Heart right ventricle (tissue), 16 donors: Measurements from ENCODE around the gene ATF4. TPM values are rescaled to one million over a fixed set of nuclear protein-coding genes. Genes with fewer than 3 reads are reported as not detected.

ENCODE experiments used
- ATAC-seq, 8 donors: fragments of 200-7000 bp; cut with Tn5 transposase; one replicate each; pipeline ENCODE4 v1.9.1; 2020; ENCODE audit warnings: mild to moderate bottlenecking in 8 of 8, moderate library complexity in 8 of 8, moderate number of reproducible peaks in 1 of 8
- DNase-seq, 2 donors: peaks; one replicate each; pipeline ENCODE4 v3.0.0-alpha.2; 2020
- H3K27ac ChIP-seq, 10 donors: fragments of 200-600 bp; sonication (generic) in 2 of 10; one replicate each; pipeline versions ENCODE4 v1.5.0 to v1.8.0; 2020 to 2022; ENCODE audit warnings: mild to moderate bottlenecking in 3 of 10
- H3K27me3 ChIP-seq, 7 donors: fragments of 200-600 bp; one replicate each; pipeline ENCODE4 v1.8.0; 2021 to 2022; ENCODE audit warnings: mild to moderate bottlenecking in 2 of 7
- H3K36me3 ChIP-seq, 9 donors: fragments of 200-600 bp; sonication (generic) in 1 of 9; one replicate each; pipeline versions ENCODE4 v1.5.0 to v1.8.0; 2020 to 2022; ENCODE audit warnings: mild to moderate bottlenecking in 2 of 9
- H3K4me1 ChIP-seq, 9 donors: fragments of 200-600 bp; sonication (generic) in 1 of 9; one replicate each; pipeline versions ENCODE4 v1.5.0 to v1.8.0; 2020 to 2022; ENCODE audit warnings: mild to moderate bottlenecking in 4 of 9
- H3K4me3 ChIP-seq, 10 donors: fragments of 200-600 bp; sonication (generic) in 2 of 10; one replicate each; pipeline versions ENCODE4 v1.5.0 to v1.8.0; 2020 to 2022; ENCODE audit warnings: mild to moderate bottlenecking in 7 of 10, moderate library complexity in 2 of 10
- H3K9me3 ChIP-seq, 11 donors: fragments of 200-600 bp in 10 of 11; sonication (generic) in 2 of 11; one replicate each; pipeline versions ENCODE4 v1.5.0 to v1.8.0; 2013 to 2022; ENCODE audit warnings: mild to moderate bottlenecking in 2 of 11, control low read depth in 1 of 11, moderate library complexity in 1 of 11
- WGBS, 2 donors: extraction: QIAGEN DNeasy Blood & Tissue Kit; methylation state at CpG; one replicate each; pipeline ENCODE4 v1.1.7; 2013; ENCODE audit warnings: inconsistent platforms in 1 of 2; 5-methylcytosine and 5-hydroxymethylcytosine counted together
- intact Hi-C, 10 donors: fragments of 100-400 bp; cut with DNase I; formaldehyde crosslinking; loops; one replicate each; pipeline versions ENCODE4 v1.11.1 to v1.14.2; 2022
- polyA plus RNA-seq, 2 donors: library from polyadenylated mRNA; stranded (reverse); fragments of 200-250 nt; gene quantifications; one replicate each; pipeline ENCODE4 v1.2.3, GENCODE V29; 2013
- total RNA-seq, 10 donors: library from RNA; stranded (reverse); fragmentation: NEBNext Ultra II Directional in 3 of 10; extraction: Animal tissue kit (Norgen Biotek cat#: 25700) in 3 of 10; gene quantifications; one replicate each; pipeline versions ENCODE4 v1.2.1 to v1.2.4, GENCODE V29; 2021 to 2023
- TF ChIP-seq, protein P1 (sequence below), 9 donors: fragments of 200-600 bp; sonication (generic) in 2 of 9; IDR thresholded peaks; one replicate each; pipeline versions ENCODE4 v1.5.0 to v1.8.0; 2021 to 2022; ENCODE audit warnings: antibody characterized with exemption in 9 of 9, mild to moderate bottlenecking in 5 of 9, moderate library complexity in 1 of 9
- donor health status: Arrhythmogenic right ventricular cardiomyopathy.
- donor health status: ischemic (EF 13 %, LVEDD 7.1; RV severe dilation, severe dysfunction).
- donor health status: healthy with polysubstance abuse.
- donor health status: DM: no; HTN: yes; CAD: no.
- donor health status: DM: no; HTN: no; CAD: no.
- donor health status: ischemic (EF 25% LVEDD 6.9; RV normal size, moderate dysfunction).
- donor health status: ischemic (EF 25% LVEDD 5.7; RV mildly dilated, moderate dysfunction).
- donor health status: healthy.
- donor health status: DM: yes; HTN: yes; CAD: no.
- donor health status: Ischemic cardiomyopathy.
- donor health status: ischemic (EF 35%, LVEDD 5.7; RV mildly dilated, moderate dysfunction).
- donor health status: nonischemic (EF 11% LVEDD 7.7; RV severe dilation, severe dysfunction).
- donor health status: DM: yes; HTN: yes; CAD: no.
- donor health status: PGD.
- donor health status: ischemic (EF 29% LVEDD 5.4; RV normal size, mild dysfunction).
- donor health status: nonischemic (EF 23%, LVEDD 6.1; RV moderate dilation, normal function).

Gene ATF4
- total and polyA plus RNA-seq, 12 donors: 95.2 to 637 (median 161) TPM

DNA sequence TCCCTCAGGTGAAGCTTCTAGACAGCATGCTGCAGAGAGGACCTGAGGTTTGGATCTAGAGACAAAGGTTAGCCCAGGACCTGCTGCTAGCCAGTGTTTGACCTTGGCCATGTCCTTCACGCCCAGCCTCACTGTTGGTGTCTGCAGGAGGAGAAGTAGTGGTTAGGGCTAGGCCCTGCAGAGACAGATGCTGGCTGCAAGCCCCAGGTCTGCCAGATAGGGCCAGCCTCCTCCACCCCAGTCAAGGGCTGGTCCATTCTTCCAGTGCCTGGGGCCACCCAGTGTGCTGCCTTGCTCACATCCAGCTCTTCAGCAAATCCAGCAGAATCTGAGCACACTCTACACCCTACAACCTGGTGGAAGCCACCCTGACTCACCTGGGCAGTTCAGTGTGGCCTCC is 39.8 kb upstream of the ATF4 start:
- TF ChIP-seq, protein P1, sequence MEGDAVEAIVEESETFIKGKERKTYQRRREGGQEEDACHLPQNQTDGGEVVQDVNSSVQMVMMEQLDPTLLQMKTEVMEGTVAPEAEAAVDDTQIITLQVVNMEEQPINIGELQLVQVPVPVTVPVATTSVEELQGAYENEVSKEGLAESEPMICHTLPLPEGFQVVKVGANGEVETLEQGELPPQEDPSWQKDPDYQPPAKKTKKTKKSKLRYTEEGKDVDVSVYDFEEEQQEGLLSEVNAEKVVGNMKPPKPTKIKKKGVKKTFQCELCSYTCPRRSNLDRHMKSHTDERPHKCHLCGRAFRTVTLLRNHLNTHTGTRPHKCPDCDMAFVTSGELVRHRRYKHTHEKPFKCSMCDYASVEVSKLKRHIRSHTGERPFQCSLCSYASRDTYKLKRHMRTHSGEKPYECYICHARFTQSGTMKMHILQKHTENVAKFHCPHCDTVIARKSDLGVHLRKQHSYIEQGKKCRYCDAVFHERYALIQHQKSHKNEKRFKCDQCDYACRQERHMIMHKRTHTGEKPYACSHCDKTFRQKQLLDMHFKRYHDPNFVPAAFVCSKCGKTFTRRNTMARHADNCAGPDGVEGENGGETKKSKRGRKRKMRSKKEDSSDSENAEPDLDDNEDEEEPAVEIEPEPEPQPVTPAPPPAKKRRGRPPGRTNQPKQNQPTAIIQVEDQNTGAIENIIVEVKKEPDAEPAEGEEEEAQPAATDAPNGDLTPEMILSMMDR (IDR thresholded peaks at IDR 0.05): no peak
- intact Hi-C loops: no loop called here
- peaks cover 0 to 6% (median 0%) of the 10 kb centered on the region in 9 donors for H3K36me3 ChIP-seq
- no peak overlapping the region for H3K4me3 ChIP-seq
- WGBS, 2 donors: 77 to 81% methylated on average over 1 of the region's 1 CpG
- no peak overlapping the region for H3K27ac ChIP-seq
- DNase-seq (no peak), ATAC-seq (peak in 1 of 8 donors; percentile 5)
- H3K27me3 ChIP-seq: no peaks in the 10 kb centered on the region
- peaks cover 0 to 25% (median under 1%) of the 10 kb centered on the region in 9 donors for H3K4me1 ChIP-seq
- no peaks in the 10 kb centered on the region for H3K9me3 ChIP-seq

DNA sequence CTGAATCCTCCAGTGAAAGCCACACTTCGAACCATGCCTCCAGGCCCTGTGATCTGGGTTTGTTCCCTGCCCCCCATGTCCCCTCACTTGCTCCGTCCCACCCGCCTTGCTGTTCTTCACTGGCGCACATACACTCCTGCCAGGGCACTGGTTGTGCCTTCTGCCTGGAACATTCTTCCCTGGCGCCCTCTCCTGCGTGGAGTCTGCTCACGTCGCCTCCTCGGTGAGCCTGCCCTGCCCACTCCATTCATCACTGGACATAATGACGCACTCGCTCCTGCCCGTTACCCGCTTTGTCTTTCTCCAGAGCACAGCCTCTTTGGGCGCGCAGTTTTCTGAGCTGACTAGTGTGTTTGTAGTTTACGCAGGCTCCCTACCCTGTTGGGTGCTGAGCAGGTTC is 39.3 kb upstream of the ATF4 start:
- H3K4me1 ChIP-seq: peaks cover 0 to 20% (median 0%) of the 10 kb centered on the region in 9 donors
- no peak overlapping the region for H3K27ac ChIP-seq
- TF ChIP-seq, protein P1 (IDR thresholded peaks at IDR 0.05): no peak
- peaks cover 0 to 6% (median 0%) of the 10 kb centered on the region in 9 donors for H3K36me3 ChIP-seq
- H3K9me3 ChIP-seq: no peaks in the 10 kb centered on the region
- ATAC-seq (no peak), DNase-seq (no peak)
- WGBS, 2 donors: 96% methylated on average over 16 of the region's 16 CpGs
- intact Hi-C loops: no loop called here
- H3K27me3 ChIP-seq: no peaks in the 10 kb centered on the region
- no peak overlapping the region for H3K4me3 ChIP-seq

DNA sequence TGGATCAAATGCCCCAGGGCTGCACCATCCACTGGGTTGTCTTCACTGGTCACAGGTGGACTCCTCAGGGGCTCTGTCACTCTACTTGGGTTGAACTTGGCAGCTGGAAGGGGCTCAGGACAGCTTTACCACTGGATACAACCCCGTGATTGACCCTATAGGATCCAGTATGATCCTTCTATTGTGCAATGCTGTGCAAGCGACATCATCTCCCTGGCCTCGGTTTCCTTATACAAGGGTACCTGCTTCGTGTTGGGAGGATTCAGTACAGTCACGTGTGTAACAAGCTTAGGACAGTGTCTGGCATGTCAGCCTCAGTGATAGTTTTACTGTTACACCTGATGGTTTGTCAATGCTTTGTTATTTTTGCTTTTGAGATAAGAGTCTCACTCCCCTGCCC is 38.8 kb upstream of the ATF4 start:
- peaks cover 0 to 6% (median 0%) of the 10 kb centered on the region in 9 donors for H3K36me3 ChIP-seq
- H3K4me1 ChIP-seq: peaks cover 0 to 20% (median 0%) of the 10 kb centered on the region in 9 donors
- 89 to 94% methylated on average over 5 of the region's 5 CpGs for WGBS, 2 donors
- intact Hi-C loops: no loop called here
- H3K9me3 ChIP-seq: no peaks in the 10 kb centered on the region
- no peak overlapping the region for H3K27ac ChIP-seq
- TF ChIP-seq, protein P1 (IDR thresholded peaks at IDR 0.05): no peak
- no peak for ATAC-seq
- no peaks in the 10 kb centered on the region for H3K27me3 ChIP-seq
- H3K4me3 ChIP-seq: no peak overlapping the region
- DNase-seq: no peak

DNA sequence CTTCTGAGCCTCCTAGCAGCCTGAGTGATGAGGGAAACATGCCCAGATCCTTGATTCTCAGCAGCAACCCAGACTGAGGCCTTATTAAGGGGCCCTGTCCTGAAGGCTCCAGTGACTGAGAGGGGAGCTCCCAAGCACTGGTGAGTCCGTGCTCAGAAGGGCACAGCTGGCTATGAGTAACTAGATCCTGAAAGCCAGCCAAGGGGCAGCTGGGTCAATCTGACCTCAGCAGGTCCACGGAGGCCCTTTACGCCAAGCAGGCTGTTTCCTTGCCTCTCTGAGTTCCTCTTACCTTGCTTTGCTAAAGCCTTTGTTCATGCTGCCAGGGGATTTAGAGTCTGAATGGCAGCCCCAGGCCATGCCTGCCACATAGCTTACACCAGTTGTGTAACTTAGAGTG is 37.6 kb upstream of the ATF4 start:
- TF ChIP-seq, protein P1 (IDR thresholded peaks at IDR 0.05): no peak
- H3K4me1 ChIP-seq: peaks cover 0 to 25% (median 4%) of the 10 kb centered on the region in 9 donors
- 84 to 85% methylated on average over 3 of the region's 3 CpGs for WGBS, 2 donors
- H3K9me3 ChIP-seq: no peaks in the 10 kb centered on the region
- no peak overlapping the region for H3K27ac ChIP-seq
- H3K27me3 ChIP-seq: no peaks in the 10 kb centered on the region
- intact Hi-C loops: no loop called here
- peaks cover 0 to 5% (median 0%) of the 10 kb centered on the region in 9 donors for H3K36me3 ChIP-seq
- no peak overlapping the region for H3K4me3 ChIP-seq
- ATAC-seq (no peak), DNase-seq (no peak)
